ENCODE measurements around the gene TMEM109.
A peak's percentile ranks its signal among the peaks of the same experiment; 100 is the strongest.

The TMEM109 gene

DNA sequence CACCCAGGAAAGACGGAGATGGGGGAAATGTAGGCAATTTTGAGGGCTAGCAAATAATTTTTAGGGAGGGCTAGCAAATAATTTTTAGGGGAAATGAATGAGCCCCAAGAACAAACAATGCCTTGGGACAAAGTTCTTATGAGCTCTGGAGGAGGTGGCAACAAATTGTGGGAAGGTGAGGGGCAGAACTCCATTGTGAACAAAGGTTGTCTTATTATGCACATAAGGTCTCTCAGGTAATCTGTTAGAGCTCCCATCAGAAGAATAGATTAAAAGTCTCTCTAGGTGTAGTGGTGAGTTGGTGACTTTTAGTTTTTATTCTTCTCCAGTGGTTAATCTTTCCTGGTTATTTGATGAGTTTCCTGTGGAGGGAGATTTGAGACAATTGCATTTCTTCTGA, 5.2 kb upstream of the TMEM109 start:
- TF ChIP-seq, protein P1, sequence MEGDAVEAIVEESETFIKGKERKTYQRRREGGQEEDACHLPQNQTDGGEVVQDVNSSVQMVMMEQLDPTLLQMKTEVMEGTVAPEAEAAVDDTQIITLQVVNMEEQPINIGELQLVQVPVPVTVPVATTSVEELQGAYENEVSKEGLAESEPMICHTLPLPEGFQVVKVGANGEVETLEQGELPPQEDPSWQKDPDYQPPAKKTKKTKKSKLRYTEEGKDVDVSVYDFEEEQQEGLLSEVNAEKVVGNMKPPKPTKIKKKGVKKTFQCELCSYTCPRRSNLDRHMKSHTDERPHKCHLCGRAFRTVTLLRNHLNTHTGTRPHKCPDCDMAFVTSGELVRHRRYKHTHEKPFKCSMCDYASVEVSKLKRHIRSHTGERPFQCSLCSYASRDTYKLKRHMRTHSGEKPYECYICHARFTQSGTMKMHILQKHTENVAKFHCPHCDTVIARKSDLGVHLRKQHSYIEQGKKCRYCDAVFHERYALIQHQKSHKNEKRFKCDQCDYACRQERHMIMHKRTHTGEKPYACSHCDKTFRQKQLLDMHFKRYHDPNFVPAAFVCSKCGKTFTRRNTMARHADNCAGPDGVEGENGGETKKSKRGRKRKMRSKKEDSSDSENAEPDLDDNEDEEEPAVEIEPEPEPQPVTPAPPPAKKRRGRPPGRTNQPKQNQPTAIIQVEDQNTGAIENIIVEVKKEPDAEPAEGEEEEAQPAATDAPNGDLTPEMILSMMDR (IDR thresholded peaks at IDR 0.05): no peak

DNA sequence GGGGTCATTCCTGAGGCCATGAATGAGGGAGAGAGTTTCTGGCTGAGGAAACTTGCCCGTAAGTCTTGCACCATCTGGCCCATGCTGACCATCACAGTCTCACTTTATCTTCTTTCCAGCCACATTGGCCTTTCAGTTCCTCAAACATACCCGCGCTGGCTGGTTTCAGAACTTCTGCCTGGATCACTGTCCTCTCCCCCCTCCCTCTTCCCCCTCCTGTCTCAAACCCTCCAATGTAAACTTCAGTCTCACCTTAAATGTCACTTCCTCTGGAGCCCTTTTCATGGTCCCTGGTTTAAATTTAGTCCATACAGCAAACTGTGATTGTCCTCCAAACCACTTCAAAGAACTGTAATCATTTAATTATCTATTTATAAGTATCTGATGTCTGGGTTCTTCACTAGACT, 3.7 kb upstream of the TMEM109 start:
- TF ChIP-seq, protein P1 (IDR thresholded peaks at IDR 0.05): no peak

- TF ChIP-seq, protein P1 (IDR thresholded peaks at IDR 0.05): no peak
Observed at GRCh38 chr11:60910711-60911380, 3.1 kb upstream of the TMEM109 start.

- TF ChIP-seq, protein P1 (IDR thresholded peaks at IDR 0.05): no peak
Observed at GRCh38 chr11:60912223-60912850, 1.6 kb upstream of the TMEM109 start.

GRCh38 chr11:60912851-60913528, 968 bp upstream of the TMEM109 start:
- TF ChIP-seq, protein P1 (IDR thresholded peaks at IDR 0.05): no peak

DNA sequence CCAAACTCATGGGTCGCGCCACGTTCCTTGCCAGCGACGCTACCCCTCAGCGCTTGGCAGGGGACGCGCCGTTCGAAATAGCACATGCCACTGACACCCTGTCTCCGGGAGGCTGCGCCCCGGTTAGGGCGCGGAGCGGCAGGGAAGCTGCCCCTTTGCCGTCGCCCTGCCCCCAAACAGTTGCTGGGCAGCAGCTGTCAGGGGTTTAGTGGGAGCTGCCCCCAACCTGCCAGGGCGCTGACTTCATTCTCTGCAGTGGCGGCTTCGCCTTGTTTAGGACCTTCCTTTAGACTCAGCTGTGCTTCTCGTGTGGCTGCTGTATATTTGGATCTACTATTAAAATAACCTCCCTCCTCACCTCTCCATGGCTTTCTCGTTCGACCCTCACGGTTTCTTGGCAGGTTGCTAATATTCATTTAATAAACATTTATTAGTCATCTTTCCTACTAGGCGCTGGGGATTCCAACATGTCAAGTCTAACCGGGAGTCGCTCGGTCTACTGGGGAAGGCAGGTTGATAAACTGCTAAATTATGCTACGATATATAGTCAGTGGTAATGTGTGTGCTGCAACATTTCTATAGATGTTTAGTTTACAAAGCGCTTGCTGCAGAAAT, 782 bp downstream of the TMEM109 start:
- TF ChIP-seq, protein P1 (IDR thresholded peaks at IDR 0.05): no peak

- TF ChIP-seq, protein P1 (IDR thresholded peaks at IDR 0.05): peak; percentile 49; the same call in 1 of the 2 replicates
Observed at GRCh38 chr11:60915248-60915914, 1.4 kb downstream of the TMEM109 start.

All from LNCAP (cell line).